HepG2 (cell line): ENCODE measurements around the gene GAGE10. TPM values are rescaled to one million over a fixed set of nuclear protein-coding genes. Genes with fewer than 3 reads are reported as not detected.

ENCODE experiments used
- ATAC-seq: fragments of 200-7000 bp; cut with Tn5 transposase; 3 replicates; pipeline ENCODE4 v1.9.1; 2020; ENCODE audit warnings: mild to moderate bottlenecking, moderate library complexity
- BruUV-seq: library from RNA; stranded (reverse); fragments of 400-500 nt; replicated peaks from 2 replicates; lab custom pipeline; 2021; lab: Mats Ljungman, UMichigan
- CTCF ChIA-PET: fragments of 300-600 bp; formaldehyde crosslinking; extraction: SDS; loops from one replicate; lab custom pipeline; 2021; ENCODE audit warnings: low total read pairs, inconsistent platforms, low intra/inter-chr PET ratio; lab: Yijun Ruan, JAX
- POLR2A ChIA-PET: fragments of 350-600 bp; sonication (Branson Sonifier 250); formaldehyde crosslinking; loops from one replicate; lab custom pipeline; 2020; ENCODE audit warnings: antibody characterized with exemption, inconsistent platforms; lab: Yijun Ruan, JAX
- DNase-seq: peaks from one replicate; pipeline ENCODE4 v3.0.0-alpha.2; 2015; ENCODE audit warnings: low spot score
- FAIRE-seq: peaks from 3 replicates; lab custom pipeline; 2011; peaks lifted over from hg19 to GRCh38; lab: Jason Lieb, UNC
- H2AFZ ChIP-seq: one replicate; pipeline ENCODE4 v1.6.1; 2011; ENCODE audit warnings: low read length, inconsistent platforms
- H3K27ac ChIP-seq: fragments of 300-600 bp; 3 replicates; pipeline ENCODE4 v1.8.0; 2011; ENCODE audit warnings: mixed run types, mild to moderate bottlenecking, mixed read lengths, low read length, inconsistent platforms; ENCODE audit not compliant: insufficient read depth; ENCODE audit errors: extremely low read length
- H3K27me3 ChIP-seq, 2 experiments: fragments of 200-600 bp in 1 of 2; 2 replicates in 1 of 2; 3 replicates in 1 of 2; pipeline versions ENCODE4 v1.6.0 to v1.8.0; 2011; ENCODE audit warnings: low read length in 2 of 2, mild to moderate bottlenecking in 2 of 2, moderate library complexity in 2 of 2, inconsistent platforms in 1 of 2; ENCODE audit not compliant: insufficient read depth in 2 of 2, control insufficient read depth in 1 of 2
- H3K36me3 ChIP-seq, 2 experiments: fragments of 200-600 bp in 1 of 2; replicated peaks in 1 of 2; 2 replicates in 1 of 2; 3 replicates in 1 of 2; pipeline versions ENCODE4 v1.5.1 to v1.8.0; 2011; ENCODE audit warnings: low read length in 2 of 2, inconsistent platforms in 1 of 2; ENCODE audit not compliant: insufficient read depth in 2 of 2, control insufficient read depth in 1 of 2
- H3K4me1 ChIP-seq: 2 replicates; pipeline ENCODE4 v1.5.1; 2012; ENCODE audit warnings: low read length, inconsistent platforms; ENCODE audit not compliant: insufficient read depth
- H3K4me2 ChIP-seq: 2 replicates; pipeline ENCODE4 v1.6.0; 2011; ENCODE audit warnings: low read depth, low read length, inconsistent platforms
- H3K4me3 ChIP-seq, 3 experiments: fragments of 200-600 bp in 1 of 3; sonication (generic), shearing (Covaris generic) in 1 of 3; replicated peaks in 1 of 3; 2 replicates each; pipeline ENCODE4 v1.5.1; 2011 to 2016; ENCODE audit warnings: low read length in 3 of 3, inconsistent platforms in 2 of 3, low read depth in 2 of 3, mild to moderate bottlenecking in 2 of 3, control low read depth in 1 of 3, mixed read lengths in 1 of 3; ENCODE audit not compliant: insufficient read depth in 1 of 3
- H3K79me2 ChIP-seq: one replicate; pipeline ENCODE4 v1.6.1; 2011; ENCODE audit warnings: low read length, inconsistent platforms; ENCODE audit not compliant: insufficient read depth
- H3K9ac ChIP-seq: 2 replicates; pipeline ENCODE4 v1.6.0; 2011; ENCODE audit warnings: mild to moderate bottlenecking, low read depth, low read length, inconsistent platforms; ENCODE audit not compliant: insufficient read depth
- H3K9me3 ChIP-seq: 2 replicates; pipeline ENCODE4 v1.5.1; 2012; ENCODE audit warnings: mild to moderate bottlenecking, low read length
- H4K20me1 ChIP-seq: 2 replicates; pipeline ENCODE4 v1.6.0; 2011; ENCODE audit warnings: inconsistent platforms, mild to moderate bottlenecking, low read length, moderate library complexity; ENCODE audit not compliant: insufficient read depth
- HOXA9 ChIP-seq: sonication (generic); formaldehyde crosslinking; IDR thresholded peaks from 2 replicates; pipeline ENCODE4 v1.8.1; 2022; ENCODE audit warnings: missing genetic modification reagents, mild to moderate bottlenecking, moderate library complexity, borderline replicate concordance
- MTA3 ChIP-seq: sonication (generic); formaldehyde crosslinking; IDR thresholded peaks from 2 replicates; pipeline ENCODE4 v1.4.0; 2020; ENCODE audit warnings: missing genetic modification reagents
- NR2C2 ChIP-seq: sonication (generic); formaldehyde crosslinking; IDR thresholded peaks from 2 replicates; pipeline ENCODE4 v1.4.0; 2020; ENCODE audit warnings: missing genetic modification reagents, mild to moderate bottlenecking, moderate library complexity, borderline replicate concordance
- RBM22 ChIP-seq: fragments of 200-400 bp; formaldehyde crosslinking; optimal IDR thresholded peaks from 2 replicates; pipeline ENCODE3; 2017; ENCODE audit warnings: mild to moderate bottlenecking, low read length, moderate library complexity
- REPIN1 ChIP-seq: sonication (generic); formaldehyde crosslinking; IDR thresholded peaks from 2 replicates; pipeline ENCODE4 v1.8.0; 2022; ENCODE audit warnings: missing genetic modification reagents, low read depth, mild to moderate bottlenecking, borderline replicate concordance
- SMARCE1 ChIP-seq: fragments of 450-650 bp; IDR thresholded peaks from 2 replicates; pipeline ENCODE4 v1.6.1; 2017; ENCODE audit warnings: borderline replicate concordance
- ZNF484 ChIP-seq: sonication (generic); formaldehyde crosslinking; IDR thresholded peaks from 2 replicates; pipeline ENCODE4 v1.5.1; 2020; ENCODE audit warnings: mild to moderate bottlenecking, low read depth, missing genetic modification reagents, borderline replicate concordance
- WGBS: methylation state at CpG from one replicate; pipeline ENCODE4 v1.1.6; 2017; ENCODE audit warnings: low lambda C conversion rate; 5-methylcytosine and 5-hydroxymethylcytosine counted together
- in situ Hi-C: cut with HindIII; loops from 2 replicates; pipeline ENCODE4 v1.10.0; 2017; ENCODE audit warnings: low pct_unique_long_range_greater_than_20kb; ENCODE audit not compliant: extremely low pct_ligation_motif_present
- intact Hi-C: fragments of 100-400 bp; cut with micrococcal nuclease; formaldehyde crosslinking; loops from one replicate; pipeline ENCODE4 v1.10.0; 2022; ENCODE audit not compliant: unreplicated experiment
- polyA plus RNA-seq, 8 experiments: library from polyadenylated mRNA; depleted of rRNA in 3 of 8; stranded (reverse) in 7 of 8; unstranded in 1 of 8; fragments of >200 nt; fragmentation: Illumina TruSeq in 4 of 8; extraction: Trizol in 4 of 8; gene quantifications; 2 replicates each; pipeline versions ENCODE4 v1.2.1 to v1.2.3, GENCODE V29; 2011 to 2016; ENCODE audit warnings: low read depth in 4 of 8, missing spikeins in 1 of 8, mixed read lengths in 1 of 8; ENCODE audit not compliant: insufficient read depth in 1 of 8
- total RNA-seq, 5 experiments: library from RNA; depleted of rRNA; stranded (reverse); fragments of >200 nt; fragmentation: Illumina TruSeq; extraction: Trizol; gene quantifications; 2 replicates each; pipeline ENCODE4 v1.2.3, GENCODE V29; 2016; ENCODE audit warnings: low read depth in 1 of 5
- TF ChIP-seq, protein P1 (sequence below): sonication (generic); formaldehyde crosslinking; IDR thresholded peaks from 2 replicates; pipeline ENCODE4 v1.8.0; 2022; ENCODE audit warnings: mild to moderate bottlenecking, missing genetic modification reagents, borderline replicate concordance
- TF ChIP-seq, protein P2 (sequence below): sonication (generic); formaldehyde crosslinking; IDR thresholded peaks from 2 replicates; pipeline ENCODE4 v1.4.0; 2020; ENCODE audit warnings: missing genetic modification reagents, borderline replicate concordance
- TF ChIP-seq, protein P3 (sequence below), 2 experiments: IDR thresholded peaks; 2 replicates each; pipeline ENCODE4 v1.6.1; 2011 to 2012; ENCODE audit warnings: low read length in 2 of 2, borderline replicate concordance in 1 of 2, low read depth in 1 of 2, mild to moderate bottlenecking in 1 of 2, moderate library complexity in 1 of 2

GAGE10 gene
- total and polyA plus RNA-seq, 2 of the 13 experiments (the other 11 are each of a cell fraction or from before 2014, with no cell fraction given) = not detected

DNA sequence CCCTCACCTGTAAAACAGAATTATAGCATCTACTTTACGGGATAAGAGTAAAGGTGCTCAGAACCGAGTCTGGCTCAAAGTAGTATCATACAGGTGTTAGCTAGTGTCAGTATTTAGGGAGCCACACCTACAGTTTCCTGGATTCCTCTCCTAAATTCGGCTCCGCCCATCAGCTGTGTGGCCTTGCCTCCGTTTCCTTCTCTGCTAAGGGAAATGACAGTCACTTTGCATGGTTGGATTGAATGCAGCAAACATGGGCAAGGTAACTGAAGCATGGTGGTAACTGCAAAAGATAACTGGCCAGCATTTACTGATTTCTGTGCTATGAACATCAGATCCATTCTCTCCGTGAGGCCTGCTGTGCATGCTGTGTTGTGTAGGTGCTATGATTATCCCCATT, 31.0 kb upstream of the GAGE10 start:
- TF ChIP-seq, protein P1, sequence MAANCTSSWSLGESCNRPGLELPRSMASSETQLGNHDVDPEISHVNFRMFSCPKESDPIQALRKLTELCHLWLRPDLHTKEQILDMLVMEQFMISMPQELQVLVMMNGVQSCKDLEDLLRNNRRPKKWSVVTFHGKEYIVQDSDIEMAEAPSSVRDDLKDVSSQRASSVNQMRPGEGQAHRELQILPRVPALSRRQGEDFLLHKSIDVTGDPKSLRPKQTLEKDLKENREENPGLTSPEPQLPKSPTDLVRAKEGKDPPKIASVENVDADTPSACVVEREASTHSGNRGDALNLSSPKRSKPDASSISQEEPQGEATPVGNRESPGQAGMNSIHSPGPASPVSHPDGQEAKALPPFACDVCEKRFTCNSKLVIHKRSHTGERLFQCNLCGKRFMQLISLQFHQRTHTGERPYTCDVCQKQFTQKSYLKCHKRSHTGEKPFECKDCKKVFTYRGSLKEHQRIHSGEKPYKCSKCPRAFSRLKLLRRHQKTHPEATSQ (CRISPR knock-in tag) = no peak
- TF ChIP-seq RBM22 = peak; percentile 51
- TF ChIP-seq, all 625 proteins: peak for 1
- ChIA-PET CTCF (no interaction called here), POLR2A (interaction anchor here (0.6 to 1.2 kb wide), 2 partner anchors 49 to 82 kb away, joined by 3 read pairs; no protein-coding TSS in a partner anchor)
- H3K27ac ChIP-seq = no peak overlapping the region
- H3K27me3 ChIP-seq = no peaks in the 10 kb centered on the region; a peak in 1 of 5 replicates
- H3K4me2 ChIP-seq = 0 out of 2 replicates have a peak overlapping the region, but pooled peaks have one; percentile 18
- no TSS peak for BruUV-seq
- intact Hi-C loops = no loop called here
- DNase-seq (no peak), ATAC-seq (no peak), FAIRE-seq (no peak)
- H3K79me2 ChIP-seq = peaks cover 12% of the 10 kb centered on the region
- no peaks in the 10 kb centered on the region for H3K36me3 ChIP-seq
- H2AFZ ChIP-seq = no peak overlapping the region
- no peak overlapping the region for H3K4me3 ChIP-seq
- in situ Hi-C loops = no loop called here
- no peaks in the 10 kb centered on the region for H4K20me1 ChIP-seq
- WGBS = 100% methylated on average over 2 of the region's 6 CpGs
- no peaks in the 10 kb centered on the region for H3K9me3 ChIP-seq
- peaks cover 34% of the 10 kb centered on the region for H3K4me1 ChIP-seq
- no peak overlapping the region for H3K9ac ChIP-seq

DNA sequence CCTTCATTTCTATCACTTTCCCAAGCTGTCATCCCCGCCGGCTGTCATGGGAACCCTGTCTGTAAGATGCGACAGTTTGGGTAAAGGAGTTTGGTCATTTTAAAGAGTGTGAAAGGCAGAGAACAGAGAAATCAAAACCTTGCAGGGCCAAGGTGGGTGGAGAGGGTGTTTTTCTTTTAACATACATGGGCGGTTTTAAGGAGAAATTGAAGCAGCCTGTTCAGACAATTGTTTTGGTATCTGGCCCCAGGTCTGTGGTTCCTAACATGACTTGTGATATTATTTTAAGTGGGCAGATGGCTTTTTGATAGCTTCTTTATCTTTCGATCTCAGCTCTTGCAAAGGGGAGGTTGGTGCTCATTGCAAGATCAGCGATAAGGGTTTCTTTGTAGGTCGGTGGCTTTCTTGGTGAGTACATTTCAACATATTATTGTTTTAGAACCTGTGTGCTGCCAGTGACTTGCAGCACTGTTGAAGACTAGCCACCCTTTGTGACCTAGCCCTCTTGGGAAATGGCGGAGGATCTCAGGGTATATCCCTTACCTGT, 30.2 kb upstream of the GAGE10 start:
- ChIA-PET POLR2A (interaction anchor here (0.6 to 1.2 kb wide), 2 partner anchors 50 to 82 kb away, joined by 3 read pairs; no protein-coding TSS in a partner anchor), CTCF (no interaction called here)
- peaks cover 38% of the 10 kb centered on the region for H3K4me1 ChIP-seq
- no peak for DNase-seq
- no peak overlapping the region for H3K9ac ChIP-seq
- no peak for FAIRE-seq
- H3K4me3 ChIP-seq = no peak overlapping the region
- no peaks in the 10 kb centered on the region; a peak in 1 of 5 replicates for H3K27me3 ChIP-seq
- no peaks in the 10 kb centered on the region for H4K20me1 ChIP-seq
- intact Hi-C loops = no loop called here
- ATAC-seq = no peak
- H3K9me3 ChIP-seq = no peaks in the 10 kb centered on the region
- H3K27ac ChIP-seq = no peak overlapping the region
- H3K79me2 ChIP-seq = peaks cover 12% of the 10 kb centered on the region
- H3K4me2 ChIP-seq = no peak overlapping the region
- no peaks in the 10 kb centered on the region for H3K36me3 ChIP-seq
- H2AFZ ChIP-seq = no peak overlapping the region
- in situ Hi-C loops = no loop called here
- WGBS = 95% methylated on average over 7 of the region's 8 CpGs
- BruUV-seq = no TSS peak
- TF ChIP-seq NR2C2 (CRISPR knock-in tag) (no peak), SMARCE1 (no peak), REPIN1 (CRISPR knock-in tag) (no peak), ZNF484 (CRISPR knock-in tag) (no peak), MTA3 (no peak), HOXA9 (CRISPR knock-in tag) (no peak)
- TF ChIP-seq, protein P2, sequence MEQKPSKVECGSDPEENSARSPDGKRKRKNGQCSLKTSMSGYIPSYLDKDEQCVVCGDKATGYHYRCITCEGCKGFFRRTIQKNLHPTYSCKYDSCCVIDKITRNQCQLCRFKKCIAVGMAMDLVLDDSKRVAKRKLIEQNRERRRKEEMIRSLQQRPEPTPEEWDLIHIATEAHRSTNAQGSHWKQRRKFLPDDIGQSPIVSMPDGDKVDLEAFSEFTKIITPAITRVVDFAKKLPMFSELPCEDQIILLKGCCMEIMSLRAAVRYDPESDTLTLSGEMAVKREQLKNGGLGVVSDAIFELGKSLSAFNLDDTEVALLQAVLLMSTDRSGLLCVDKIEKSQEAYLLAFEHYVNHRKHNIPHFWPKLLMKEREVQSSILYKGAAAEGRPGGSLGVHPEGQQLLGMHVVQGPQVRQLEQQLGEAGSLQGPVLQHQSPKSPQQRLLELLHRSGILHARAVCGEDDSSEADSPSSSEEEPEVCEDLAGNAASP (CRISPR knock-in tag) = no peak
- TF ChIP-seq, protein P3, sequence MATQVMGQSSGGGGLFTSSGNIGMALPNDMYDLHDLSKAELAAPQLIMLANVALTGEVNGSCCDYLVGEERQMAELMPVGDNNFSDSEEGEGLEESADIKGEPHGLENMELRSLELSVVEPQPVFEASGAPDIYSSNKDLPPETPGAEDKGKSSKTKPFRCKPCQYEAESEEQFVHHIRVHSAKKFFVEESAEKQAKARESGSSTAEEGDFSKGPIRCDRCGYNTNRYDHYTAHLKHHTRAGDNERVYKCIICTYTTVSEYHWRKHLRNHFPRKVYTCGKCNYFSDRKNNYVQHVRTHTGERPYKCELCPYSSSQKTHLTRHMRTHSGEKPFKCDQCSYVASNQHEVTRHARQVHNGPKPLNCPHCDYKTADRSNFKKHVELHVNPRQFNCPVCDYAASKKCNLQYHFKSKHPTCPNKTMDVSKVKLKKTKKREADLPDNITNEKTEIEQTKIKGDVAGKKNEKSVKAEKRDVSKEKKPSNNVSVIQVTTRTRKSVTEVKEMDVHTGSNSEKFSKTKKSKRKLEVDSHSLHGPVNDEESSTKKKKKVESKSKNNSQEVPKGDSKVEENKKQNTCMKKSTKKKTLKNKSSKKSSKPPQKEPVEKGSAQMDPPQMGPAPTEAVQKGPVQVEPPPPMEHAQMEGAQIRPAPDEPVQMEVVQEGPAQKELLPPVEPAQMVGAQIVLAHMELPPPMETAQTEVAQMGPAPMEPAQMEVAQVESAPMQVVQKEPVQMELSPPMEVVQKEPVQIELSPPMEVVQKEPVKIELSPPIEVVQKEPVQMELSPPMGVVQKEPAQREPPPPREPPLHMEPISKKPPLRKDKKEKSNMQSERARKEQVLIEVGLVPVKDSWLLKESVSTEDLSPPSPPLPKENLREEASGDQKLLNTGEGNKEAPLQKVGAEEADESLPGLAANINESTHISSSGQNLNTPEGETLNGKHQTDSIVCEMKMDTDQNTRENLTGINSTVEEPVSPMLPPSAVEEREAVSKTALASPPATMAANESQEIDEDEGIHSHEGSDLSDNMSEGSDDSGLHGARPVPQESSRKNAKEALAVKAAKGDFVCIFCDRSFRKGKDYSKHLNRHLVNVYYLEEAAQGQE (IDR thresholded peaks at IDR 0.05; ENCODE audit: borderline replicate concordance in 1 of 2, low read depth in 1 of 2, low read length in 2 of 2) = no peak
